ENCODE results near the gene KLF15.

KLF15 gene

GRCh38 chr3:126389112-126389793 lies 32.0 kb upstream of the KLF15 start:
- peak; percentile 86 for DNase-seq

- no peak for DNase-seq
Observed at GRCh38 chr3:126381966-126382365, 24.8 kb upstream of the KLF15 start.

GRCh38 chr3:126380011-126380768 lies 23.0 kb upstream of the KLF15 start:
- DNase-seq: no peak

- DNase-seq: no peak
Observed at GRCh38 chr3:126378341-126378751, 21.1 kb upstream of the KLF15 start.

GRCh38 chr3:126377211-126377610 lies 20.0 kb upstream of the KLF15 start:
- no peak for DNase-seq

GRCh38 chr3:126376444-126376843 lies 19.2 kb upstream of the KLF15 start:
- no peak for DNase-seq

GRCh38 chr3:126375835-126376331 lies 18.7 kb upstream of the KLF15 start:
- DNase-seq: no peak

GRCh38 chr3:126373682-126374601 lies 16.7 kb upstream of the KLF15 start:
- no peak for DNase-seq

- DNase-seq: no peak
Observed at GRCh38 chr3:126373146-126373613, 16.0 kb upstream of the KLF15 start.

- no peak for DNase-seq
Observed at GRCh38 chr3:126372413-126373145, 15.4 kb upstream of the KLF15 start.

GRCh38 chr3:126371096-126371705 lies 14.0 kb upstream of the KLF15 start:
- DNase-seq: no peak

- DNase-seq: no peak
Observed at GRCh38 chr3:126370606-126371005, 13.4 kb upstream of the KLF15 start.

GRCh38 chr3:126370055-126370454 lies 12.8 kb upstream of the KLF15 start:
- no peak for DNase-seq

GRCh38 chr3:126369490-126369889 lies 12.3 kb upstream of the KLF15 start:
- DNase-seq: no peak

GRCh38 chr3:126367316-126367805 lies 10.2 kb upstream of the KLF15 start:
- DNase-seq: no peak

- DNase-seq: no peak
Observed at GRCh38 chr3:126365351-126366277, 8.4 kb upstream of the KLF15 start.

- DNase-seq: no peak
Observed at GRCh38 chr3:126364731-126365301, 7.6 kb upstream of the KLF15 start.

GRCh38 chr3:126364130-126364695 lies 7.0 kb upstream of the KLF15 start:
- no peak for DNase-seq

GRCh38 chr3:126361211-126361610 lies 4.0 kb upstream of the KLF15 start:
- no peak for DNase-seq

GRCh38 chr3:126360714-126361060 lies 3.5 kb upstream of the KLF15 start:
- no peak for DNase-seq
